DOHH2 (cell line): Measurements from ENCODE around the gene CD274.
A peak's percentile ranks its signal among the peaks of the same experiment; 100 is the strongest.
"Not testable (repeated sequence)": the region's sequence is repeated elsewhere in the genome, so short reads cannot be mapped to it uniquely, and the experiment has no call there.

ENCODE experiments used
- H3F3A ChIP-seq: fragments of 200-600 bp; sonication (generic), shearing (Covaris generic); 2 replicates; pipeline ENCODE4 v1.6.0; 2016; ENCODE audit warnings: antibody characterized with exemption, mild to moderate bottlenecking; ENCODE audit not compliant: control insufficient read depth, insufficient read depth
- H3K27ac ChIP-seq: fragments of 200-600 bp; sonication (generic); 2 replicates; pipeline ENCODE4 v1.5.1; 2014; ENCODE audit warnings: low read depth, mild to moderate bottlenecking, low read length, moderate library complexity
- H3K27me3 ChIP-seq: fragments of 200-600 bp; sonication (generic); 2 replicates; pipeline ENCODE4 v1.6.1; 2014; ENCODE audit warnings: mild to moderate bottlenecking, low read length, mixed read lengths; ENCODE audit not compliant: control insufficient read depth
- H3K36me3 ChIP-seq: fragments of 200-600 bp; sonication (generic); 2 replicates; pipeline ENCODE4 v1.6.1; 2014; ENCODE audit warnings: mild to moderate bottlenecking, low read length, moderate library complexity, mixed read lengths; ENCODE audit not compliant: control insufficient read depth
- H3K4me1 ChIP-seq: fragments of 200-600 bp; sonication (generic); 2 replicates; pipeline ENCODE4 v1.6.1; 2014; ENCODE audit warnings: mild to moderate bottlenecking, low read length, mixed read lengths; ENCODE audit not compliant: control insufficient read depth
- H3K4me2 ChIP-seq: fragments of 200-600 bp; sonication (generic); 2 replicates; pipeline ENCODE4 v1.6.0; 2014; ENCODE audit warnings: mild to moderate bottlenecking, low read length, moderate library complexity
- H3K4me3 ChIP-seq: fragments of 200-600 bp; sonication (generic); 2 replicates; pipeline ENCODE4 v1.5.1; 2014; ENCODE audit warnings: mild to moderate bottlenecking, low read length, mixed read lengths
- H3K79me2 ChIP-seq: fragments of 200-600 bp; sonication (generic); 2 replicates; pipeline ENCODE4 v1.6.1; 2014; ENCODE audit warnings: mild to moderate bottlenecking, low read length, mixed read lengths; ENCODE audit not compliant: control insufficient read depth
- H3K9me2 ChIP-seq: fragments of 200-600 bp; sonication (generic); replicated peaks from 2 replicates; pipeline ENCODE4 v1.6.1; 2014; ENCODE audit warnings: mild to moderate bottlenecking, low read length, mixed read lengths; ENCODE audit not compliant: control insufficient read depth
- H3K9me3 ChIP-seq: fragments of 200-600 bp; sonication (generic); 2 replicates; pipeline ENCODE4 v1.6.1; 2014; ENCODE audit warnings: antibody characterized with exemption, low read length, mixed read lengths; ENCODE audit not compliant: control insufficient read depth, insufficient read depth
- H4K20me1 ChIP-seq: fragments of 200-600 bp; sonication (generic); 2 replicates; pipeline ENCODE4 v1.6.0; 2014; ENCODE audit warnings: low read depth, mild to moderate bottlenecking, antibody characterized with exemption, low read length, moderate library complexity; ENCODE audit not compliant: control insufficient read depth, insufficient read depth
- EZH2phosphoT487 ChIP-seq: fragments of 200-600 bp; sonication (generic); IDR thresholded peaks from 2 replicates; pipeline ENCODE4 v1.6.1; 2017; ENCODE audit warnings: borderline replicate concordance, mild to moderate bottlenecking, antibody characterized with exemption, low read length, moderate library complexity, mixed read lengths
- TF ChIP-seq, protein P1 (sequence below): fragments of 200-600 bp; sonication (generic); IDR thresholded peaks from one replicate; pipeline ENCODE4 v1.5.1; 2014; ENCODE audit warnings: antibody characterized with exemption, mild to moderate bottlenecking, low read depth, low read length; ENCODE audit not compliant: poor library complexity, severe bottlenecking

CD274 gene

DNA sequence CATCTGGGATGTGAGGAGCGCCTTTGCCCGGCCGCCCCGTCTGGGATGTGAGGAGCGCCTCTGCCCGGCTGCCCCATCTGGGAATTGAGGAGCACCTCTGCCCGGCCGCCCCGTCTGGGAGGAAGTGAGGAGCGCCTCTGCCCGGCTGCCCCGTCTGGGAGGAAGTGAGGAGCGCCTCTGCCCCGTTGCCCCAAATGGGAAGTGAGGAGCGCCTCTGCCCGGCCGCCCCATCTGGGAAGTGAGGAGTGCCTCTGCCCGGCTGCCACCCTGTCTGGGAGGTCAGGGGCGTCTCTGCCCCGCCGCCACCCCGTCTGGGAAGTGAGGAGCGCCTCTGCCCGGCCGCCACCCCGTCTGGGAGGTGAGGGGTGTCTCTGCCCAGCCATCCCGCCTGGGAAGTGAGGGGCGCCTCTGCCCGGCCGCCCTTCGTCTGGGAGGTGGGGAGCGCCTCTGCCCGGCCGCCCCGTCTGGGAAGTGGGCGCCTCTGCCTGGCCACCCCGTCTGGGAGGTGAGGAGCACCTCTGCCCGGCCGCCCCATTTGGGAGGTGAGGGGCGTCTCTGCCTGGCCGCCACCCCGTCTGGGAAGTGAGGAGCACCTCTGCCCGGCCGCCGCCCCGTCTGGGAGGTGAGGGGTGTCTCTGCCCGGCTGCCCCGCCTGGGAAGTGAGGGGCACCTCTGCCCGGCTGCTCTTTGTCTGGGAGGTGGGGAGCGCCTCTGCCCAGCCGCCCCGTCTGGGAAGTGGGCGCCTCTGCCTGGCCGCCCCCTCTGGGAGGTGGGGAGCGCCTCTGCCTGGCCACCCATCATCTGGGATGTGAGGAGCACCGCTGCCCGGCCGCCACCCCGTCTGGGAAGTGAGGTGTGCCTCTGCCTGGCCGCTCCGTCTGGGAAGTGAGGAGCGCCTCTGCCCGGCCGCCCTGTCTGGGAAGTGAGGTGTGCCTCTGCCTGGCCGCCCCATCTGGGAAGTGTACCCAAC lies 16.2 kb upstream of the CD274 start:
- not testable (repeated sequence) for H3K36me3 ChIP-seq, H3K27ac ChIP-seq, H3K79me2 ChIP-seq, H3K9me3 ChIP-seq, H3K9me2 ChIP-seq, H3K27me3 ChIP-seq, H3K4me2 ChIP-seq, H3K4me3 ChIP-seq, H4K20me1 ChIP-seq, H3F3A ChIP-seq
- peaks cover 23% of the 10 kb centered on the region for H3K4me1 ChIP-seq

DNA sequence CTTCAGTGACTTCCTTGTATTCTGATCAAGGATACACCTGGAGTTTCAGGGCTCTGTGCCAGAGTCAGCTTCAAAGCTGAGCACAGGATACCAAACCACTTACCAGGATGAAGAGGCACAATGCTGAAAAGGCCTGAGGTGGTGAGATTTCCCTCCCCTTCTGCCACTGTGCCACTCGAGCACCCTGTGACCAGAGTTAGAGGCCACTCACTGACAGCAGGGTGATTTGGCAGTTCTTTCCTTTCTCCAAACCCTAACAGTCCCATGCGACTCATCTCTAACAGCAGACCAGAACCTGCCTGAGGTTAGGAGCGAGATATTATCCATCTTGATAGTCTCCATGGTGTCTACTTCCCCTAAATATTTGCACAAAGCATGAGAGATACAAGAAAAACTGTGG lies 14.4 kb upstream of the CD274 start:
- Histone ChIP-seq H3K4me3 (no peak overlapping the region), H3K4me1 (peaks cover 24% of the 10 kb centered on the region), H3F3A (no peaks in the 10 kb centered on the region), H3K9me2 (no peaks in the 10 kb centered on the region), H3K4me2 (no peak overlapping the region), H3K36me3 (peaks cover 3% of the 10 kb centered on the region; the same call in 1 of the 2 replicates), H3K27ac (no peak overlapping the region), H3K9me3 (no peaks in the 10 kb centered on the region), H3K27me3 (peaks cover 14% of the 10 kb centered on the region), H4K20me1 (no peaks in the 10 kb centered on the region), H3K79me2 (no peaks in the 10 kb centered on the region)
- TF ChIP-seq, protein P1, sequence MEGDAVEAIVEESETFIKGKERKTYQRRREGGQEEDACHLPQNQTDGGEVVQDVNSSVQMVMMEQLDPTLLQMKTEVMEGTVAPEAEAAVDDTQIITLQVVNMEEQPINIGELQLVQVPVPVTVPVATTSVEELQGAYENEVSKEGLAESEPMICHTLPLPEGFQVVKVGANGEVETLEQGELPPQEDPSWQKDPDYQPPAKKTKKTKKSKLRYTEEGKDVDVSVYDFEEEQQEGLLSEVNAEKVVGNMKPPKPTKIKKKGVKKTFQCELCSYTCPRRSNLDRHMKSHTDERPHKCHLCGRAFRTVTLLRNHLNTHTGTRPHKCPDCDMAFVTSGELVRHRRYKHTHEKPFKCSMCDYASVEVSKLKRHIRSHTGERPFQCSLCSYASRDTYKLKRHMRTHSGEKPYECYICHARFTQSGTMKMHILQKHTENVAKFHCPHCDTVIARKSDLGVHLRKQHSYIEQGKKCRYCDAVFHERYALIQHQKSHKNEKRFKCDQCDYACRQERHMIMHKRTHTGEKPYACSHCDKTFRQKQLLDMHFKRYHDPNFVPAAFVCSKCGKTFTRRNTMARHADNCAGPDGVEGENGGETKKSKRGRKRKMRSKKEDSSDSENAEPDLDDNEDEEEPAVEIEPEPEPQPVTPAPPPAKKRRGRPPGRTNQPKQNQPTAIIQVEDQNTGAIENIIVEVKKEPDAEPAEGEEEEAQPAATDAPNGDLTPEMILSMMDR = no peak
- no peak for TF ChIP-seq EZH2phosphoT487

DNA sequence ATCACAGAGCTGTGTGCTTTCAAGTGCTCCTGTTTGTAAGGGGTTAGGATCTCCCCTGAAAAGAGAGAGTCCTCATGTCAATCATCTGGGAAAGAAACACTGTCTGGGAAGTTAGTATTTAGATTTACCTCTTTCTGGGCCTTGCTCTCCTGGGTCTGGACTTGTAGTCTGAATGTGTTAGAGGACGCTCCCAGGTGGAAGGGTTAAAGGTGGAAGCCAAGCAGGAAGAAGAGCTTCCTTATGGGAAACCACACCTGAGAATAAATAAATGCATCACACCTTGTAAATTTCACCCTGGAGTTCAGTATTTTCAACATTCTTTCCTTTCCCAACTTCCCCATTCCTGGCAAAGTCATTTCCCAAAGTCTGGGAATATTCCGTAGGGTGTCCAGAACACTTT lies 13.9 kb upstream of the CD274 start:
- no peaks in the 10 kb centered on the region for H4K20me1 ChIP-seq
- H3K4me2 ChIP-seq = peak overlapping the region; percentile 94; the same call in 1 of the 2 replicates
- H3K9me3 ChIP-seq = no peaks in the 10 kb centered on the region
- no peak overlapping the region for H3K27ac ChIP-seq
- peak overlapping the region; percentile 92; the same call in 1 of the 2 replicates for H3K4me3 ChIP-seq
- peaks cover 3% of the 10 kb centered on the region; the same call in 1 of the 2 replicates for H3K36me3 ChIP-seq
- peaks cover 24% of the 10 kb centered on the region for H3K4me1 ChIP-seq
- no peaks in the 10 kb centered on the region for H3K9me2 ChIP-seq
- H3F3A ChIP-seq = no peaks in the 10 kb centered on the region
- no peaks in the 10 kb centered on the region for H3K79me2 ChIP-seq
- TF ChIP-seq EZH2phosphoT487 = no peak
- TF ChIP-seq, protein P1 = no peak
- peaks cover 17% of the 10 kb centered on the region for H3K27me3 ChIP-seq
